Neural progenitor cell (in vitro differentiated cells): ENCODE results near the gene DIAPH2. TPM values are rescaled to one million over a fixed set of nuclear protein-coding genes. Genes with fewer than 3 reads are reported as not detected.

Source experiments
- DNase-seq: peaks from one replicate; pipeline ENCODE4 v3.0.0-alpha.2; 2016; ENCODE audit warnings: low spot score
- H2AFZ ChIP-seq: fragments of 200-600 bp; sonication (generic); replicated peaks from 2 replicates; pipeline ENCODE4 v1.6.1; 2016; ENCODE audit warnings: antibody characterized with exemption
- H3F3A ChIP-seq: fragments of 200-600 bp; sonication (generic); 2 replicates; pipeline ENCODE4 v1.6.1; 2016; ENCODE audit warnings: antibody characterized with exemption, low read depth
- H3K27ac ChIP-seq: fragments of 200-600 bp; sonication (generic); 2 replicates; pipeline ENCODE4 v1.5.1; 2016; ENCODE audit warnings: mild to moderate bottlenecking
- H3K27me3 ChIP-seq: fragments of 200-600 bp; sonication (generic); 2 replicates; pipeline ENCODE4 v1.6.1; 2016; ENCODE audit warnings: mild to moderate bottlenecking, moderate library complexity
- H3K36me3 ChIP-seq: fragments of 200-600 bp; sonication (generic); 2 replicates; pipeline ENCODE4 v1.5.1; 2016
- H3K4me1 ChIP-seq: fragments of 200-600 bp; sonication (generic); 2 replicates; pipeline ENCODE4 v1.6.1; 2016; ENCODE audit warnings: mixed run types
- H3K4me2 ChIP-seq: fragments of 200-600 bp; sonication (generic); 2 replicates; pipeline ENCODE4 v1.6.1; 2016
- H3K4me3 ChIP-seq: fragments of 200-600 bp; sonication (generic); 2 replicates; pipeline ENCODE4 v1.5.1; 2016
- H3K79me2 ChIP-seq: fragments of 200-600 bp; sonication (generic); 2 replicates; pipeline ENCODE4 v1.6.1; 2016; ENCODE audit warnings: low read depth
- H3K9ac ChIP-seq: fragments of 200-600 bp; sonication (generic); 2 replicates; pipeline ENCODE4 v1.6.1; 2016
- H3K9me3 ChIP-seq: fragments of 200-600 bp; sonication (generic); 2 replicates; pipeline ENCODE4 v1.5.1; 2016; ENCODE audit warnings: low read depth
- H4K20me1 ChIP-seq: fragments of 200-600 bp; sonication (generic); 2 replicates; pipeline ENCODE4 v1.6.1; 2016; ENCODE audit warnings: low read depth
- H3K27ac Mint-ChIP-seq: 3 replicates; pipeline ENCODE4 v1.8.0; 2021; ENCODE audit warnings: mixed read lengths
- H3K27me3 Mint-ChIP-seq: 2 replicates; pipeline ENCODE4 v1.8.0; 2022; ENCODE audit warnings: low read depth, mild to moderate bottlenecking, inconsistent platforms, moderate library complexity, mixed read lengths; ENCODE audit not compliant: insufficient read depth
- H3K36me3 Mint-ChIP-seq: 3 replicates; pipeline ENCODE4 v1.8.0; 2021; ENCODE audit warnings: mixed read lengths
- H3K4me1 Mint-ChIP-seq: 3 replicates; pipeline ENCODE4 v1.8.0; 2021; ENCODE audit warnings: mixed read lengths
- H3K4me3 Mint-ChIP-seq: 3 replicates; pipeline ENCODE4 v1.8.0; 2021; ENCODE audit warnings: mild to moderate bottlenecking, moderate library complexity, mixed read lengths
- H3K9me3 Mint-ChIP-seq: 3 replicates; pipeline ENCODE4 v1.8.0; 2020; ENCODE audit warnings: mixed read lengths
- CTCF ChIP-seq: fragments of 200-600 bp; sonication (generic); IDR thresholded peaks from 2 replicates; pipeline ENCODE4 v1.5.1; 2017; ENCODE audit warnings: antibody characterized with exemption, mild to moderate bottlenecking
- EZH2 ChIP-seq: fragments of 200-600 bp; sonication (generic); IDR thresholded peaks from 2 replicates; pipeline ENCODE4 v1.6.1; 2017; ENCODE audit warnings: antibody characterized with exemption, mild to moderate bottlenecking, moderate library complexity
- EZH2phosphoT487 ChIP-seq: fragments of 200-600 bp; sonication (generic); IDR thresholded peaks from 2 replicates; pipeline ENCODE4 v1.6.1; 2017; ENCODE audit warnings: antibody characterized with exemption
- total RNA-seq: library from RNA; depleted of rRNA; stranded (reverse); fragments of >200 nt; gene quantifications from 2 replicates; pipeline ENCODE4 v1.2.3, GENCODE V29; 2015; ENCODE audit warnings: low replicate concordance

Gene DIAPH2
- total RNA-seq, 1 donor from 2014 or later, result 24.0 TPM

DNA sequence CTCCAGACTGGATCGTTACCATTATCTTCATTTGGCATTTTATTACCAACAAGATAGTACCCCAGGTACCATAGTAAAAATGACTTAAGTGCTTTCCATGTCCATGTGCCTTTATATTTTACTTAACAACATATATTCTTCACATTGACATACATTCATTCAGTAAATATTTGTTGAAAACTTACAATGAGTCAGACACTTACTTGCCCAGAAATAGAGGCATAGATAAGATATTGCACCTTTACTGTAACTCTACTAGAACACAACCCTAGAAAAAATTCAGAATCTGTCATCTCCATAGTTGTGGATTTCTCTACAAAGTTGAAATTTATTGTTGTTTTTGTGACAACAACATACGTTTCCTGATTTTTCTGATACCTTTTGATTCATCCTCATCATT lies 839.7 kb downstream of the DIAPH2 start:
- H2AFZ ChIP-seq, result no peak overlapping the region
- Mint-ChIP-seq H3K4me1 (peaks cover 25% of the 10 kb centered on the region), H3K27me3 (no peaks in the 10 kb centered on the region), H3K4me3 (no peak overlapping the region), H3K27ac (peak overlapping the region; percentile 76), H3K9me3 (peaks cover 35% of the 10 kb centered on the region), H3K36me3 (peaks cover 22% of the 10 kb centered on the region)
- DNase-seq, result no peak
- H3K4me1 ChIP-seq, result peaks cover 25% of the 10 kb centered on the region
- TF ChIP-seq EZH2 (no peak), EZH2phosphoT487 (no peak), CTCF (no peak)
- H3K79me2 ChIP-seq, result no peaks in the 10 kb centered on the region
- H3K4me3 ChIP-seq, result no peak overlapping the region
- H3K27me3 ChIP-seq, result no peaks in the 10 kb centered on the region
- H3K9ac ChIP-seq, result no peak overlapping the region
- no peak overlapping the region for H3K27ac ChIP-seq
- H4K20me1 ChIP-seq, result no peaks in the 10 kb centered on the region
- H3F3A ChIP-seq, result peaks cover 15% of the 10 kb centered on the region
- no peak overlapping the region for H3K4me2 ChIP-seq
- no peaks in the 10 kb centered on the region for H3K9me3 ChIP-seq
- H3K36me3 ChIP-seq, result no peaks in the 10 kb centered on the region

GRCh38 chrX:97524997-97525396 lies 840.4 kb downstream of the DIAPH2 start:
- Histone ChIP-seq H4K20me1 (no peaks in the 10 kb centered on the region), H3K79me2 (no peaks in the 10 kb centered on the region), H2AFZ (no peak overlapping the region), H3K36me3 (no peaks in the 10 kb centered on the region), H3K9ac (no peak overlapping the region), H3F3A (peaks cover 15% of the 10 kb centered on the region), H3K4me3 (no peak overlapping the region), H3K9me3 (peaks cover 4% of the 10 kb centered on the region), H3K27me3 (no peaks in the 10 kb centered on the region), H3K4me2 (peak overlapping the region; percentile 14), H3K27ac (peak overlapping the region; percentile 3), H3K4me1 (peaks cover 25% of the 10 kb centered on the region)
- H3K36me3 Mint-ChIP-seq, result peaks cover 25% of the 10 kb centered on the region
- TF ChIP-seq EZH2, result no peak
- TF ChIP-seq EZH2phosphoT487, result no peak
- TF ChIP-seq CTCF, result no peak
- peak; percentile 17 for DNase-seq
- no peak overlapping the region for H3K4me3 Mint-ChIP-seq
- peaks cover 39% of the 10 kb centered on the region for H3K9me3 Mint-ChIP-seq
- no peaks in the 10 kb centered on the region for H3K27me3 Mint-ChIP-seq
- H3K27ac Mint-ChIP-seq, result peak overlapping the region; percentile 85
- peaks cover 25% of the 10 kb centered on the region for H3K4me1 Mint-ChIP-seq

- no peak overlapping the region for H3K4me3 ChIP-seq
- no peak overlapping the region for H3K9ac ChIP-seq
- no peak overlapping the region for H3K4me2 ChIP-seq
- Mint-ChIP-seq H3K27ac (no peak overlapping the region), H3K27me3 (no peaks in the 10 kb centered on the region), H3K9me3 (peaks cover 45% of the 10 kb centered on the region), H3K36me3 (peaks cover 21% of the 10 kb centered on the region), H3K4me1 (peaks cover 25% of the 10 kb centered on the region), H3K4me3 (no peak overlapping the region)
- H3K36me3 ChIP-seq, result no peaks in the 10 kb centered on the region
- peaks cover 15% of the 10 kb centered on the region for H3F3A ChIP-seq
- no peak for TF ChIP-seq CTCF
- TF ChIP-seq EZH2, result no peak
- TF ChIP-seq EZH2phosphoT487, result no peak
- peaks cover 10% of the 10 kb centered on the region for H3K9me3 ChIP-seq
- no peaks in the 10 kb centered on the region for H4K20me1 ChIP-seq
- no peak overlapping the region for H3K27ac ChIP-seq
- H3K79me2 ChIP-seq, result no peaks in the 10 kb centered on the region
- peaks cover 25% of the 10 kb centered on the region for H3K4me1 ChIP-seq
- no peak for DNase-seq
- no peak overlapping the region for H2AFZ ChIP-seq
- no peaks in the 10 kb centered on the region for H3K27me3 ChIP-seq
Measured at GRCh38 chrX:97525981-97526380, 841.3 kb downstream of the DIAPH2 start.
